ENCODE measurements around the gene NCSTN. TPM values are rescaled to one million over a fixed set of nuclear protein-coding genes. Genes with fewer than 3 reads are reported as not detected.

NCSTN gene
- polyA plus RNA-seq (2012; ENCODE audit: insufficient read depth, insufficient read length), result 50.4 TPM

- DNase-seq (ENCODE audit: low read depth, low spot score), result peak; percentile 91
- H3K4me3 ChIP-seq (ENCODE audit: low read length), result peak within 1 kb of the TSS; percentile 99
These were observed at the start of gene NCSTN, which contains the start of gene COPA for GRCh38 chr1:160342953-160343869. TSS of gene NCSTN (plus strand) at chr1:160343383. CDS start at chr1:160343397, 14 bp downstream. TSS of gene COPA (minus strand) at chr1:160343250. CDS start at chr1:160343170, 80 bp downstream.

- no peak overlapping the region for H3K4me3 ChIP-seq (ENCODE audit: low read length)
- no peak for DNase-seq (ENCODE audit: low read depth, low spot score)
These were observed 47.1 kb upstream of the NCSTN start for GRCh38 chr1:160296036-160296435.

GRCh38 chr1:160300173-160300572 lies 43.0 kb upstream of the NCSTN start:
- DNase-seq (ENCODE audit: low read depth, low spot score), result no peak
- H3K4me3 ChIP-seq (ENCODE audit: low read length), result no peak overlapping the region

GRCh38 chr1:160307118-160307791 lies 35.9 kb upstream of the NCSTN start:
- no peak overlapping the region for H3K4me3 ChIP-seq (ENCODE audit: low read length)
- no peak for DNase-seq (ENCODE audit: low read depth, low spot score)

GRCh38 chr1:160308451-160309184 lies 34.6 kb upstream of the NCSTN start:
- DNase-seq (ENCODE audit: low read depth, low spot score), result no peak
- H3K4me3 ChIP-seq (ENCODE audit: low read length), result no peak overlapping the region

- DNase-seq (ENCODE audit: low read depth, low spot score), result no peak
- no peak overlapping the region for H3K4me3 ChIP-seq (ENCODE audit: low read length)
These were observed 34.0 kb upstream of the NCSTN start for GRCh38 chr1:160309185-160309557.

GRCh38 chr1:160309571-160309970 lies 33.6 kb upstream of the NCSTN start:
- DNase-seq (ENCODE audit: low read depth, low spot score), result no peak
- H3K4me3 ChIP-seq (ENCODE audit: low read length), result no peak overlapping the region

GRCh38 chr1:160315359-160315758 lies 27.8 kb upstream of the NCSTN start:
- no peak for DNase-seq (ENCODE audit: low read depth, low spot score)
- no peak overlapping the region for H3K4me3 ChIP-seq (ENCODE audit: low read length)

GRCh38 chr1:160322831-160323230 lies 20.4 kb upstream of the NCSTN start:
- H3K4me3 ChIP-seq (ENCODE audit: low read length), result no peak overlapping the region
- no peak for DNase-seq (ENCODE audit: low read depth, low spot score)

GRCh38 chr1:160325252-160325651 lies 17.9 kb upstream of the NCSTN start:
- H3K4me3 ChIP-seq (ENCODE audit: low read length), result no peak overlapping the region
- DNase-seq (ENCODE audit: low read depth, low spot score), result no peak

- no peak overlapping the region for H3K4me3 ChIP-seq (ENCODE audit: low read length)
- DNase-seq (ENCODE audit: low read depth, low spot score), result no peak
These were observed 16.8 kb upstream of the NCSTN start for GRCh38 chr1:160326418-160326817.

- no peak for DNase-seq (ENCODE audit: low read depth, low spot score)
- H3K4me3 ChIP-seq (ENCODE audit: low read length), result no peak overlapping the region
These were observed 15.0 kb upstream of the NCSTN start for GRCh38 chr1:160328184-160328583.

- no peak overlapping the region for H3K4me3 ChIP-seq (ENCODE audit: low read length)
- no peak for DNase-seq (ENCODE audit: low read depth, low spot score)
These were observed 13.1 kb upstream of the NCSTN start for GRCh38 chr1:160330119-160330518.

GRCh38 chr1:160332516-160332915 lies 10.7 kb upstream of the NCSTN start:
- no peak overlapping the region for H3K4me3 ChIP-seq (ENCODE audit: low read length)

GRCh38 chr1:160338580-160338979 lies 4.6 kb upstream of the NCSTN start:
- no peak overlapping the region for H3K4me3 ChIP-seq (ENCODE audit: low read length)
- DNase-seq (ENCODE audit: low read depth, low spot score), result no peak

More at GRCh38 chr1:160332516-160332915, 10.7 kb upstream of the NCSTN start:
- DNase-seq (ENCODE audit: low read depth, low spot score), result no peak

GRCh38 chr1:160340146-160340545 lies 3.0 kb upstream of the NCSTN start:
- DNase-seq (ENCODE audit: low read depth, low spot score), result no peak
- no peak overlapping the region for H3K4me3 ChIP-seq (ENCODE audit: low read length)

- H3K4me3 ChIP-seq (ENCODE audit: low read length), result no peak overlapping the region
- no peak for DNase-seq (ENCODE audit: low read depth, low spot score)
These were observed 2.3 kb upstream of the NCSTN start for GRCh38 chr1:160340866-160341265.

- DNase-seq (ENCODE audit: low read depth, low spot score), result no peak
- peak overlapping the region; percentile 99 for H3K4me3 ChIP-seq (ENCODE audit: low read length)
These were observed 657 bp upstream of the NCSTN start for GRCh38 chr1:160342526-160342925.

- DNase-seq (ENCODE audit: low read depth, low spot score), result no peak
- H3K4me3 ChIP-seq (ENCODE audit: low read length), result peak overlapping the region; percentile 99
These were observed 1.1 kb downstream of the NCSTN start for GRCh38 chr1:160344241-160344640.

GRCh38 chr1:160344936-160345335 lies 1.8 kb downstream of the NCSTN start:
- DNase-seq (ENCODE audit: low read depth, low spot score), result no peak
- H3K4me3 ChIP-seq (ENCODE audit: low read length), result no peak overlapping the region
